Activated CD4-positive, alpha-beta T cell treated with anti-CD3 and anti-CD28 coated beads, Interleukin-2, amount 50 U/mL, for 24 hours (primary cell): ENCODE data around the gene PTGIR.
"Not testable (repeated sequence)": the region's sequence is repeated elsewhere in the genome, so short reads cannot be mapped to it uniquely, and the experiment has no call there.

Experiments
- DNase-seq, 2 donors: peaks; one replicate each; pipeline ENCODE4 v3.0.0-alpha.2; 2020; ENCODE audit warnings: low read depth in 1 of 2, low spot score in 1 of 2

Gene PTGIR

GRCh38 chr19:46639358-46640182, 14.7 kb upstream of the PTGIR start:
- no peak for DNase-seq

GRCh38 chr19:46637224-46637623, 12.3 kb upstream of the PTGIR start:
- DNase-seq: no peak

GRCh38 chr19:46635920-46636761, 11.3 kb upstream of the PTGIR start, which contains the start of gene GNG8:
Gene GNG8, minus strand, starts transcription at chr19:46636202. Its CDS starts 1,520 bp downstream, at chr19:46634682.
- DNase-seq: no peak

- DNase-seq: no peak
These were observed 9.8 kb upstream of the PTGIR start for GRCh38 chr19:46634656-46635218.

GRCh38 chr19:46634045-46634655, 9.3 kb upstream of the PTGIR start:
- peak; percentile 90 to 93 for DNase-seq

GRCh38 chr19:46633130-46633529, 8.2 kb upstream of the PTGIR start:
- DNase-seq: no peak

GRCh38 chr19:46631481-46631880, 6.6 kb upstream of the PTGIR start:
- no peak for DNase-seq

GRCh38 chr19:46630586-46631205, 5.8 kb upstream of the PTGIR start:
- no peak for DNase-seq

- no peak for DNase-seq
These were observed 4.7 kb upstream of the PTGIR start for GRCh38 chr19:46629546-46630025.

- not testable (repeated sequence) for DNase-seq
These were observed 4.1 kb upstream of the PTGIR start for GRCh38 chr19:46628970-46629369.

- DNase-seq: no peak
These were observed 1.6 kb upstream of the PTGIR start for GRCh38 chr19:46626446-46626845.

GRCh38 chr19:46625731-46626130, 842 bp upstream of the PTGIR start:
- no peak for DNase-seq

- DNase-seq: no peak
These were observed 880 bp downstream of the PTGIR start for GRCh38 chr19:46623915-46624502.

GRCh38 chr19:46622118-46622446, 2.8 kb downstream of the PTGIR start:
- DNase-seq: no peak

- DNase-seq: no peak
These were observed 3.4 kb downstream of the PTGIR start for GRCh38 chr19:46621191-46622117.

- no peak for DNase-seq
These were observed 4.2 kb downstream of the PTGIR start for GRCh38 chr19:46620716-46621115.

GRCh38 chr19:46620267-46620666, 4.6 kb downstream of the PTGIR start:
- DNase-seq: no peak

GRCh38 chr19:46618670-46619231, 6.1 kb downstream of the PTGIR start:
- DNase-seq: no peak

- DNase-seq: no peak
These were observed 7.3 kb downstream of the PTGIR start for GRCh38 chr19:46617601-46618000.
